H1 (cell line): Measurements from ENCODE around the gene ARHGEF3. TPM values are rescaled to one million over a fixed set of nuclear protein-coding genes. Genes with fewer than 3 reads are reported as not detected.

Experiments used
- BRCA1 ChIP-seq: IDR thresholded peaks from 2 replicates; pipeline ENCODE4 v1.6.1; 2012; ENCODE audit warnings: low read depth, low read length, improper control_type of control experiment
- CBX8 ChIP-seq: fragments of 300-800, 300-1000 bp; sonication (generic); IDR thresholded peaks from 2 replicates; pipeline ENCODE4 v1.7.1; 2016; ENCODE audit warnings: low read depth, low read length, borderline replicate concordance
- EZH2 ChIP-seq: fragments of 200-600 bp; sonication (generic); IDR thresholded peaks from 2 replicates; pipeline ENCODE4 v1.7.1; 2012; ENCODE audit warnings: low read depth, mild to moderate bottlenecking, moderate library complexity, low read length, inconsistent platforms; ENCODE audit not compliant: severe bottlenecking
- KDM1A ChIP-seq: fragments of 200-600, 300-600 bp; sonication (generic); IDR thresholded peaks from 2 replicates; pipeline ENCODE4 v1.7.1; 2016; ENCODE audit warnings: mild to moderate bottlenecking, low read length, borderline replicate concordance
- RXRA ChIP-seq: IDR thresholded peaks from 2 replicates; pipeline ENCODE4 v1.6.1; 2011; ENCODE audit warnings: low read depth, mild to moderate bottlenecking, low read length, moderate library complexity; ENCODE audit not compliant: insufficient read depth
- polyA plus RNA-seq, 7 experiments: library from polyadenylated mRNA; depleted of rRNA in 3 of 7; stranded (reverse) in 5 of 7; unstranded in 2 of 7; fragments of >200 nt in 5 of 7; fragments of 200-250 nt in 2 of 7; gene quantifications; 1 replicate in 5 of 7; 2 replicates in 1 of 7; 4 replicates in 1 of 7; pipeline versions ENCODE4 v1.2.1 to v1.2.3, GENCODE V29; 2011 to 2013; ENCODE audit warnings: missing spikeins in 2 of 7, mixed read lengths in 2 of 7
- total RNA-seq: library from RNA; stranded (reverse); fragmentation: NEBNext Ultra II Directional; extraction: Animal tissue kit (Norgen Biotek cat#: 25700); gene quantifications from 2 replicates; pipeline ENCODE4 v1.2.1, GENCODE V29; 2021
- TF ChIP-seq, protein P1 (sequence below): IDR thresholded peaks from 2 replicates; pipeline ENCODE4 v1.6.1; 2012; ENCODE audit warnings: inconsistent platforms

ARHGEF3 gene
- total and polyA plus RNA-seq, 2 of the 8 experiments (the other 6 are each of a cell fraction or from before 2014, with no cell fraction given) = 2.8 to 6.0 TPM

DNA sequence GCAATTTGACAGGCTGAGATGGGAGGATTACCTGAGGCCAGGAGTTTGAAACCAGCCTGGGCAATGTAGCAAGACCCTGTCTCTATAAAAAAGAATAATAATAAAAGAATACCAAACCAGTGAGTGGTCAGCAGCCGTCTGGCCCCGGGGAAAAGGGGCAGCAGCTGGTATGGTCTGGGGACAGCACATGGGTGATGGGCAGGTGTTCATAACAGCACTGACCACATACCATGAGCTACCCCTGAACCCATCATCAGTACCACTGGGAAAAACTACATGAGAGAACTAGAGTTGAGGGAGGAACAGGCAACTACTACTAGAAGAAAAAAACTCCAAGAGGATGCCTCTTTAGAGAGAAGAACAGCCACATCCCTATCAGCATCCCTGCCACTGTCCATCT lies 40.7 kb downstream of the ARHGEF3 start (continued):
- TF ChIP-seq KDM1A (no peak), EZH2 (no peak), CBX8 (no peak), RXRA (no peak), BRCA1 (no peak)
- TF ChIP-seq, protein P1, sequence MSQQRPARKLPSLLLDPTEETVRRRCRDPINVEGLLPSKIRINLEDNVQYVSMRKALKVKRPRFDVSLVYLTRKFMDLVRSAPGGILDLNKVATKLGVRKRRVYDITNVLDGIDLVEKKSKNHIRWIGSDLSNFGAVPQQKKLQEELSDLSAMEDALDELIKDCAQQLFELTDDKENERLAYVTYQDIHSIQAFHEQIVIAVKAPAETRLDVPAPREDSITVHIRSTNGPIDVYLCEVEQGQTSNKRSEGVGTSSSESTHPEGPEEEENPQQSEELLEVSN = no peak
